Transverse colon (tissue), 4 donors: ENCODE results near the gene RNF130. TPM values are rescaled to one million over a fixed set of nuclear protein-coding genes. Genes with fewer than 3 reads are reported as not detected.

Experiments used
- DNase-seq: peaks from one replicate; pipeline ENCODE4 v3.0.0-alpha.2; 2019
- H3K27ac ChIP-seq, 4 donors: fragments of 200-600 bp; sonication (generic); 2 replicates each; pipeline ENCODE4 v1.5.1; 2016 to 2018; ENCODE audit warnings: inconsistent platforms in 4 of 4
- H3K27me3 ChIP-seq: fragments of 200-600 bp; sonication (generic); 2 replicates; pipeline ENCODE4 v1.5.1; 2017; ENCODE audit warnings: inconsistent platforms
- H3K36me3 ChIP-seq, 4 donors: fragments of 200-600 bp; sonication (generic); 2 replicates each; pipeline ENCODE4 v1.5.1; 2017 to 2019; ENCODE audit warnings: inconsistent platforms in 4 of 4
- H3K4me1 ChIP-seq, 4 donors: fragments of 200-600 bp; sonication (generic); 2 replicates each; pipeline ENCODE4 v1.5.1; 2017 to 2020; ENCODE audit warnings: inconsistent platforms in 4 of 4
- H3K4me3 ChIP-seq, 4 donors: fragments of 200-600 bp; sonication (generic); 1 replicate in 1 of 4; 2 replicates in 3 of 4; pipeline versions ENCODE4 v1.5.1 to v1.6.1; 2017 to 2019; ENCODE audit warnings: inconsistent platforms in 4 of 4
- H3K9me3 ChIP-seq, 2 donors: fragments of 200-600 bp; sonication (generic); 2 replicates each; pipeline ENCODE4 v1.5.1; 2017 to 2019; ENCODE audit warnings: inconsistent platforms in 2 of 2
- CTCF ChIP-seq, 5 experiments: fragments of 200-600 bp in 3 of 5; fragments of 450-650 bp in 2 of 5; sonication (generic) in 3 of 5; IDR thresholded peaks; 1 replicate in 2 of 5; 2 replicates in 3 of 5; pipeline ENCODE4 v1.5.1; 2016 to 2017; ENCODE audit warnings: antibody characterized with exemption in 5 of 5, inconsistent platforms in 3 of 5, mild to moderate bottlenecking in 2 of 5, moderate library complexity in 1 of 5
- EP300 ChIP-seq: sonication (generic); formaldehyde crosslinking; IDR thresholded peaks from one replicate; pipeline ENCODE4 v1.6.1; 2017; ENCODE audit warnings: antibody characterized with exemption, low read depth
- POLR2A ChIP-seq: fragments of 450-650 bp; IDR thresholded peaks from one replicate; pipeline ENCODE4 v1.6.1; 2016; ENCODE audit warnings: antibody characterized with exemption, mild to moderate bottlenecking, moderate library complexity
- POLR2AphosphoS5 ChIP-seq, 3 donors: sonication (generic); formaldehyde crosslinking; IDR thresholded peaks; one replicate each; pipeline ENCODE4 v1.6.1; 2016; ENCODE audit warnings: antibody characterized with exemption in 3 of 3
- WGBS, 2 donors: methylation state at CpG; one replicate each; pipeline ENCODE4 v1.1.5; 2018; ENCODE audit warnings: low coverage in 1 of 2; 5-methylcytosine and 5-hydroxymethylcytosine counted together
- in situ Hi-C, 4 donors: fragments of 200-750 bp; cut with MboI; loops; one replicate each; pipeline versions ENCODE4 v1.15.0 to v1.15.1; 2017; ENCODE audit warnings: low sequenced_read_pairs in 3 of 4, low pct_ligation_motif_present in 1 of 4, low pct_unique_long_range_greater_than_20kb in 1 of 4
- intact Hi-C: fragments of 100-400 bp; cut with DNase I; formaldehyde crosslinking; loops from one replicate; pipeline ENCODE4 v1.15.1; 2023; ENCODE audit warnings: low total_unique reads
- total RNA-seq, 4 donors: library from RNA; depleted of rRNA; stranded (reverse); fragments of >200 nt; gene quantifications; one replicate each; pipeline ENCODE4 v1.1.0, GENCODE V29; 2016

RNF130 gene
- total RNA-seq, 4 donors from 2014 or later: 62.2 to 95.2 (median 70.3) TPM

GRCh38 chr5:179913461-179913860 lies 158.1 kb downstream of the RNF130 start:
- WGBS, 2 donors: 85% methylated on average over 8 of the region's 9 CpGs; no CpG with 5 or more reads in 1 of the 2 donors
- H3K27ac ChIP-seq: peak overlapping the region in 3 of 4 donors; percentile 32 to 40 (median 35)

GRCh38 chr5:179912951-179913350 lies 158.6 kb downstream of the RNF130 start:
- 91 to 93% methylated on average over 10 to 19 of the region's 19 CpGs for WGBS, 2 donors
- in situ Hi-C loops: loop anchor here in 1 of 4 donors (25.0 kb wide), 1 partner anchor 174 kb away; no protein-coding TSS in a partner anchor
- H3K4me1 ChIP-seq: peaks cover 4 to 18% (median 15%) of the 10 kb centered on the region in 4 donors
- H3K4me3 ChIP-seq: no peak overlapping the region
- H3K36me3 ChIP-seq: no peaks in the 10 kb centered on the region
- H3K27me3 ChIP-seq: no peaks in the 10 kb centered on the region
- no peak for DNase-seq
- TF ChIP-seq EP300: no peak
- TF ChIP-seq POLR2AphosphoS5 (IDR thresholded peaks at IDR 0.05): no peak
- no peak for TF ChIP-seq POLR2A
- intact Hi-C loops: no loop called here
- no peak overlapping the region for H3K27ac ChIP-seq
- H3K9me3 ChIP-seq: no peaks in the 10 kb centered on the region

More at GRCh38 chr5:179913461-179913860, 158.1 kb downstream of the RNF130 start:
- Histone ChIP-seq H3K4me1 (peaks cover 0 to 13% (median 10%) of the 10 kb centered on the region in 4 donors), H3K27me3 (no peaks in the 10 kb centered on the region), H3K9me3 (no peaks in the 10 kb centered on the region), H3K36me3 (no peaks in the 10 kb centered on the region), H3K4me3 (no peak overlapping the region)
- intact Hi-C loops: no loop called here
- TF ChIP-seq POLR2A (no peak), EP300 (no peak), CTCF (IDR thresholded peaks at IDR 0.05) (no peak), POLR2AphosphoS5 (IDR thresholded peaks at IDR 0.05) (no peak)
- in situ Hi-C loops: loop anchor here in 1 of 4 donors (25.0 kb wide), 1 partner anchor 174 kb away; no protein-coding TSS in a partner anchor
- no peak for DNase-seq

GRCh38 chr5:179912386-179912785 lies 159.2 kb downstream of the RNF130 start:
- H3K9me3 ChIP-seq: no peaks in the 10 kb centered on the region
- H3K27me3 ChIP-seq: no peaks in the 10 kb centered on the region
- H3K27ac ChIP-seq: no peak overlapping the region
- intact Hi-C loops (no loop called here), in situ Hi-C loops (loop anchor here in 1 of 4 donors (25.0 kb wide), 1 partner anchor 175 kb away; no protein-coding TSS in a partner anchor)
- peaks cover 4 to 19% (median 16%) of the 10 kb centered on the region in 4 donors for H3K4me1 ChIP-seq
- 83% methylated on average over 7 of the region's 7 CpGs; no CpG with 5 or more reads in 1 of the 2 donors for WGBS, 2 donors
- H3K4me3 ChIP-seq: no peak overlapping the region
- no peak for DNase-seq
- no peaks in the 10 kb centered on the region for H3K36me3 ChIP-seq
- TF ChIP-seq POLR2A: no peak
- no peak for TF ChIP-seq CTCF (IDR thresholded peaks at IDR 0.05)
- TF ChIP-seq POLR2AphosphoS5 (IDR thresholded peaks at IDR 0.05): no peak
- TF ChIP-seq EP300: no peak

- Histone ChIP-seq H3K4me3 (no peak overlapping the region), H3K36me3 (peaks cover 0 to 10% (median 0%) of the 10 kb centered on the region in 4 donors), H3K27me3 (no peaks in the 10 kb centered on the region), H3K9me3 (no peaks in the 10 kb centered on the region), H3K4me1 (peaks cover 14 to 30% (median 26%) of the 10 kb centered on the region in 4 donors), H3K27ac (no peak overlapping the region)
- in situ Hi-C loops: loop anchor here in 1 of 4 donors (25.0 kb wide), 1 partner anchor 178 kb away; no protein-coding TSS in a partner anchor
- WGBS, 2 donors: 86 to 91% methylated on average over 6 of the region's 6 CpGs
- TF ChIP-seq EP300 (no peak), CTCF (IDR thresholded peaks at IDR 0.05) (no peak)
- DNase-seq: no peak
- intact Hi-C loops: loop anchor here (5.0 kb wide), 1 partner anchor 107 kb away; no protein-coding TSS in a partner anchor
Observed at GRCh38 chr5:179909224-179909623, 162.3 kb downstream of the RNF130 start.
